Spleen (tissue), 7 donors: ENCODE data around the gene RAB11FIP4.

Experiments used
- POLR2A ChIP-seq, 3 donors: fragments of 450-650 bp; IDR thresholded peaks; one replicate each; pipeline ENCODE4 v1.5.1; 2017; ENCODE audit warnings: antibody characterized with exemption in 3 of 3, mild to moderate bottlenecking in 1 of 3
- POLR2AphosphoS5 ChIP-seq, 3 donors: sonication (generic); formaldehyde crosslinking; IDR thresholded peaks; one replicate each; pipeline ENCODE4 v1.5.1; 2017; ENCODE audit warnings: antibody characterized with exemption in 3 of 3
- TF ChIP-seq, protein P1 (sequence below), 11 experiments: fragments of 200-600 bp in 7 of 11; fragments of 450-650 bp in 4 of 11; sonication (generic) in 4 of 11; IDR thresholded peaks in 8 of 11; conservative IDR thresholded peaks in 3 of 11; 1 replicate in 7 of 11; 2 replicates in 4 of 11; pipeline versions ENCODE4 v1.4.0 to v1.8.0; 2016 to 2021; ENCODE audit warnings: antibody characterized with exemption in 11 of 11, inconsistent platforms in 4 of 11, mild to moderate bottlenecking in 1 of 11
- donor health status: DM: no; HTN: no; CAD: no; lungs with moderate emphysema.
- donor health status: DM: no; HTN: no; CAD: no.
- donor health status: DM: no; HTN: no; CAD: no.

DNA sequence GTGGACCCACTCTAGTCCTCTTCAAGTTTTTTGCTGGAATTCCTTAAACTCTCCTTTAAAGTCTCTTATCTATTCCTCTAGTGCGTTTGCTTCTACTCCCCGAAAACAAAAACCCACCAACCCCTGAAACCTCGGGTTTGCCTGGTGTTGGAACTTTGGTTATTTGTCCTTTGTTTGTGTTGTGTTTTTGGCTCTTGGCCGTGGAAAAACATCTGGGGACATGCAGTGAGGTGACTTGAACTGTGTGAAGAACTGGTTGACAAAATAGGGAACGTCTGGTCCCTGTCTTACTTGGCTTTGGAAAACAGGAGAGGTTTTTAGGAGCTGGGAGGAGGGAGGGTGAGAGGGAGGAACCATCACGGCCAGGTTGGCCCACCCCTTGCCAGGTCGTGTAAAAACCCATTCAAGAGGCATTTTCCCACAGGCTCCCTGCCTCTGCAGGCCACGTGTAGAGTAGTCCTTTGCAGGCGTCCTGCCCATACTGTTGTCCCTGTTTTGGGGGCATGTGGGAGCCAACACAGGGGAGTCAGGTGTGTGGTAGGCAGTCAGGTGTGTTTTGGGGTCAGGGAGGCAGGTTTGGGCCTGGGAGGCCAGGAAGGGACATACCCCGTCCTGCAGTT lies 169.3 kb downstream of the RAB11FIP4 start:
- TF ChIP-seq, protein P1, sequence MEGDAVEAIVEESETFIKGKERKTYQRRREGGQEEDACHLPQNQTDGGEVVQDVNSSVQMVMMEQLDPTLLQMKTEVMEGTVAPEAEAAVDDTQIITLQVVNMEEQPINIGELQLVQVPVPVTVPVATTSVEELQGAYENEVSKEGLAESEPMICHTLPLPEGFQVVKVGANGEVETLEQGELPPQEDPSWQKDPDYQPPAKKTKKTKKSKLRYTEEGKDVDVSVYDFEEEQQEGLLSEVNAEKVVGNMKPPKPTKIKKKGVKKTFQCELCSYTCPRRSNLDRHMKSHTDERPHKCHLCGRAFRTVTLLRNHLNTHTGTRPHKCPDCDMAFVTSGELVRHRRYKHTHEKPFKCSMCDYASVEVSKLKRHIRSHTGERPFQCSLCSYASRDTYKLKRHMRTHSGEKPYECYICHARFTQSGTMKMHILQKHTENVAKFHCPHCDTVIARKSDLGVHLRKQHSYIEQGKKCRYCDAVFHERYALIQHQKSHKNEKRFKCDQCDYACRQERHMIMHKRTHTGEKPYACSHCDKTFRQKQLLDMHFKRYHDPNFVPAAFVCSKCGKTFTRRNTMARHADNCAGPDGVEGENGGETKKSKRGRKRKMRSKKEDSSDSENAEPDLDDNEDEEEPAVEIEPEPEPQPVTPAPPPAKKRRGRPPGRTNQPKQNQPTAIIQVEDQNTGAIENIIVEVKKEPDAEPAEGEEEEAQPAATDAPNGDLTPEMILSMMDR (IDR thresholded peaks at IDR 0.05 in 8 of 11, conservative IDR thresholded peaks at IDR 0.05 in 3 of 11) = no peak
- TF ChIP-seq POLR2A (IDR thresholded peaks at IDR 0.05) = no peak
- TF ChIP-seq POLR2AphosphoS5 (IDR thresholded peaks at IDR 0.05) = no peak
